H1 (cell line): ENCODE results near the gene EPDR1. TPM values are rescaled to one million over a fixed set of nuclear protein-coding genes. Genes with fewer than 3 reads are reported as not detected.

Experiments used
- CTCF ChIA-PET: fragments of 300-600 bp; sonication (Branson Sonifier 250); formaldehyde crosslinking; loops from one replicate; lab custom pipeline; 2021; ENCODE audit not compliant: partially characterized antibody; lab: Charles Lee
- POLR2A ChIA-PET: fragments of 300-600 bp; sonication (Branson Sonifier 250); formaldehyde crosslinking; loops from one replicate; lab custom pipeline; 2021; ENCODE audit warnings: inconsistent platforms; ENCODE audit not compliant: partially characterized antibody; lab: Charles Lee
- DNase-seq, 2 experiments: peaks; one replicate each; pipeline versions ENCODE4 v3.0.0 to v3.0.0-alpha.2; 2010 to 2022; ENCODE audit warnings: low spot score in 2 of 2, low read depth in 1 of 2, mixed read lengths in 1 of 2
- FAIRE-seq: peaks from 2 replicates; lab custom pipeline; 2011; peaks lifted over from hg19 to GRCh38; lab: Jason Lieb, UNC
- H2AFZ ChIP-seq: 2 replicates; pipeline ENCODE4 v1.8.1; 2012; ENCODE audit warnings: low read length, inconsistent platforms
- H2AK5ac ChIP-seq: 2 replicates; pipeline ENCODE4 v1.6.1; 2013; ENCODE audit warnings: low read depth, low read length
- H2BK120ac ChIP-seq: replicated peaks from 2 replicates; pipeline ENCODE3; 2013; ENCODE audit warnings: low read depth, low read length, inconsistent platforms
- H2BK12ac ChIP-seq: 2 replicates; pipeline ENCODE4 v1.6.1; 2013; ENCODE audit warnings: low read depth, low read length
- H2BK15ac ChIP-seq: 2 replicates; pipeline ENCODE4 v1.6.1; 2013; ENCODE audit warnings: low read length
- H2BK20ac ChIP-seq: 2 replicates; pipeline ENCODE4 v1.6.1; 2013; ENCODE audit warnings: low read length
- H2BK5ac ChIP-seq: 2 replicates; pipeline ENCODE4 v1.6.1; 2013; ENCODE audit warnings: low read depth, low read length
- H3K14ac ChIP-seq: 2 replicates; pipeline ENCODE4 v1.6.1; 2013; ENCODE audit warnings: inconsistent platforms; ENCODE audit not compliant: insufficient read length
- H3K18ac ChIP-seq: 2 replicates; pipeline ENCODE4 v1.6.1; 2013; ENCODE audit warnings: low read length; ENCODE audit errors: extremely low read depth
- H3K23ac ChIP-seq: 2 replicates; pipeline ENCODE4 v1.6.1; 2013; ENCODE audit warnings: inconsistent platforms; ENCODE audit not compliant: insufficient read length
- H3K23me2 ChIP-seq: 2 replicates; pipeline ENCODE4 v1.6.1; 2013; ENCODE audit warnings: low read depth, low read length
- H3K27ac ChIP-seq: 2 replicates; pipeline ENCODE4 v1.6.1; 2011; ENCODE audit warnings: low read depth, low read length, inconsistent platforms
- H3K27me3 ChIP-seq, 4 experiments: replicated peaks in 1 of 4; 1 replicate in 1 of 4; 2 replicates in 3 of 4; pipeline versions ENCODE4 v1.6.1 to v1.8.1; 2011 to 2013; ENCODE audit warnings: low read length in 3 of 4, mild to moderate bottlenecking in 3 of 4, inconsistent platforms in 2 of 4, mixed read lengths in 2 of 4, moderate library complexity in 1 of 4; ENCODE audit not compliant: control insufficient read depth in 3 of 4, insufficient read depth in 3 of 4; ENCODE audit errors: extremely low read depth in 1 of 4
- H3K36me3 ChIP-seq, 4 experiments: 2 replicates each; pipeline versions ENCODE4 v1.6.1 to v1.8.1; 2011 to 2013; ENCODE audit warnings: mild to moderate bottlenecking in 4 of 4, low read length in 3 of 4, moderate library complexity in 2 of 4, control low read depth in 1 of 4, inconsistent platforms in 1 of 4; ENCODE audit not compliant: insufficient read depth in 4 of 4, control insufficient read depth in 2 of 4
- H3K4ac ChIP-seq: replicated peaks from 2 replicates; pipeline ENCODE3; 2013; ENCODE audit warnings: low read length, low read depth, mixed read lengths, inconsistent platforms; ENCODE audit not compliant: insufficient read length
- H3K4me1 ChIP-seq, 4 experiments: replicated peaks in 1 of 4; 1 replicate in 1 of 4; 2 replicates in 3 of 4; pipeline versions ENCODE4 v1.6.1 to v1.8.1; 2011 to 2013; ENCODE audit warnings: low read length in 3 of 4, inconsistent platforms in 2 of 4, mixed read lengths in 1 of 4; ENCODE audit not compliant: insufficient read depth in 4 of 4, control insufficient read depth in 3 of 4
- H3K4me2 ChIP-seq, 2 experiments: 2 replicates each; pipeline versions ENCODE4 v1.6.1 to v1.8.1; 2011 to 2013; ENCODE audit warnings: low read depth in 2 of 2, low read length in 2 of 2, control low read depth in 1 of 2, inconsistent platforms in 1 of 2, mild to moderate bottlenecking in 1 of 2; ENCODE audit not compliant: insufficient read depth in 1 of 2
- H3K4me3 ChIP-seq, 4 experiments: fragments of 200-600, 300-600 bp in 1 of 4; sonication (generic), shearing (Covaris generic), sonication (Bioruptor Twin) in 1 of 4; 2 replicates each; pipeline versions ENCODE4 v1.5.1 to v1.8.1; 2011 to 2016; ENCODE audit warnings: low read length in 4 of 4, low read depth in 3 of 4, control low read depth in 2 of 4, inconsistent platforms in 2 of 4, mild to moderate bottlenecking in 2 of 4, mixed read lengths in 1 of 4, moderate library complexity in 1 of 4; ENCODE audit not compliant: insufficient read depth in 2 of 4; ENCODE audit errors: extremely low read depth in 1 of 4
- H3K56ac ChIP-seq: replicated peaks from 2 replicates; pipeline ENCODE3; 2013; ENCODE audit warnings: low read depth, mild to moderate bottlenecking, mixed read lengths, low read length, inconsistent platforms; ENCODE audit not compliant: insufficient read length
- H3K79me1 ChIP-seq: 2 replicates; pipeline ENCODE4 v1.6.1; 2013; ENCODE audit warnings: low read depth, low read length, control low read depth
- H3K79me2 ChIP-seq, 2 experiments: 2 replicates each; pipeline versions ENCODE4 v1.6.1 to v1.8.1; 2012 to 2013; ENCODE audit warnings: low read length in 2 of 2, mild to moderate bottlenecking in 2 of 2, inconsistent platforms in 1 of 2; ENCODE audit not compliant: insufficient read depth in 2 of 2, control insufficient read depth in 1 of 2
- H3K9ac ChIP-seq, 4 experiments: replicated peaks in 1 of 4; 1 replicate in 1 of 4; 2 replicates in 3 of 4; pipeline versions ENCODE4 v1.6.1 to v1.8.1; 2011 to 2013; ENCODE audit warnings: low read depth in 3 of 4, low read length in 3 of 4, control low read depth in 2 of 4, mild to moderate bottlenecking in 2 of 4, moderate library complexity in 2 of 4, inconsistent platforms in 1 of 4; ENCODE audit errors: extremely low read depth in 1 of 4
- H3K9me3 ChIP-seq, 2 experiments: 2 replicates each; pipeline versions ENCODE4 v1.6.1 to v1.8.1; 2012 to 2013; ENCODE audit warnings: mild to moderate bottlenecking in 2 of 2, moderate library complexity in 2 of 2, control low read depth in 1 of 2, inconsistent platforms in 1 of 2, low read depth in 1 of 2, low read length in 1 of 2, mixed read lengths in 1 of 2; ENCODE audit not compliant: insufficient read depth in 2 of 2
- H4K20me1 ChIP-seq, 2 experiments: replicated peaks in 1 of 2; 2 replicates each; pipeline versions ENCODE3 to v1.8.1; 2011 to 2013; ENCODE audit warnings: inconsistent platforms in 2 of 2, low read length in 2 of 2, mild to moderate bottlenecking in 1 of 2; ENCODE audit not compliant: insufficient read depth in 2 of 2, control insufficient read depth in 1 of 2
- H4K5ac ChIP-seq: 2 replicates; pipeline ENCODE4 v1.6.1; 2013; ENCODE audit warnings: low read length, low read depth, mixed read lengths, inconsistent platforms; ENCODE audit not compliant: insufficient read length
- H4K8ac ChIP-seq: 2 replicates; pipeline ENCODE4 v1.8.0; 2013; ENCODE audit warnings: mild to moderate bottlenecking, moderate library complexity, low read length, inconsistent platforms; ENCODE audit not compliant: insufficient read depth; ENCODE audit errors: extremely low read depth
- H4K91ac ChIP-seq: replicated peaks from 2 replicates; pipeline ENCODE3; 2013; ENCODE audit warnings: low read length, mixed read lengths, inconsistent platforms; ENCODE audit not compliant: insufficient read length
- BCL11A ChIP-seq, 2 experiments: IDR thresholded peaks; one replicate each; pipeline ENCODE4 v1.6.1; 2011; ENCODE audit warnings: low read depth in 2 of 2, low read length in 2 of 2, mild to moderate bottlenecking in 2 of 2
- CHD1 ChIP-seq: IDR thresholded peaks from 2 replicates; pipeline ENCODE4 v1.6.1; 2012; ENCODE audit warnings: low read depth, low read length, improper control_type of control experiment
- E2F6 ChIP-seq: IDR thresholded peaks from 2 replicates; pipeline ENCODE4 v1.6.1; 2012; ENCODE audit warnings: inconsistent platforms
- EGR1 ChIP-seq: IDR thresholded peaks from 2 replicates; pipeline ENCODE4 v1.6.1; 2011; ENCODE audit warnings: low read depth, low read length, borderline replicate concordance
- EP300 ChIP-seq, 2 experiments: IDR thresholded peaks; 1 replicate in 1 of 2; 2 replicates in 1 of 2; pipeline ENCODE4 v1.6.1; 2011 to 2012; ENCODE audit warnings: low read depth in 2 of 2, low read length in 2 of 2, mild to moderate bottlenecking in 2 of 2, borderline replicate concordance in 1 of 2, inconsistent platforms in 1 of 2, moderate library complexity in 1 of 2
- GTF2F1 ChIP-seq: IDR thresholded peaks from 2 replicates; pipeline ENCODE4 v1.6.1; 2012; ENCODE audit warnings: low read depth, low read length, improper control_type of control experiment, borderline replicate concordance
- HDAC2 ChIP-seq, 2 experiments: fragments of 300-600 bp in 1 of 2; sonication (generic) in 1 of 2; IDR thresholded peaks; 2 replicates each; pipeline ENCODE4 v1.6.1; 2011 to 2012; ENCODE audit warnings: low read depth in 2 of 2, low read length in 2 of 2, mild to moderate bottlenecking in 2 of 2, moderate library complexity in 2 of 2, borderline replicate concordance in 1 of 2, inconsistent platforms in 1 of 2
- JUND ChIP-seq: IDR thresholded peaks from 2 replicates; pipeline ENCODE4 v1.6.1; 2011; ENCODE audit warnings: mild to moderate bottlenecking, improper control_type of control experiment, low read length
- SIN3A ChIP-seq, 2 experiments: IDR thresholded peaks in 1 of 2; conservative IDR thresholded peaks in 1 of 2; 2 replicates each; pipeline ENCODE4 v1.6.1; 2011 to 2012; ENCODE audit warnings: low read length in 2 of 2, improper control_type of control experiment in 1 of 2, low read depth in 1 of 2, mild to moderate bottlenecking in 1 of 2
- SIRT6 ChIP-seq: IDR thresholded peaks from one replicate; pipeline ENCODE4 v1.7.1; 2012; ENCODE audit warnings: low read length, inconsistent platforms
- SP1 ChIP-seq: IDR thresholded peaks from 2 replicates; pipeline ENCODE4 v1.6.1; 2011; ENCODE audit warnings: low read depth, low read length
- SRF ChIP-seq: IDR thresholded peaks from 2 replicates; pipeline ENCODE4 v1.6.1; 2011; ENCODE audit warnings: mild to moderate bottlenecking, low read depth, low read length, moderate library complexity
- TEAD4 ChIP-seq: IDR thresholded peaks from 2 replicates; pipeline ENCODE4 v1.6.1; 2012; ENCODE audit warnings: low read depth, low read length, inconsistent platforms, mixed read lengths
- WGBS, 2 experiments: shearing (Covaris generic) in 1 of 2; methylation state at CpG; one replicate each; pipeline versions ENCODE4 v1.1.6 to v1.1.7; 2013 to 2015; ENCODE audit warnings: low lambda C conversion rate in 2 of 2, mixed read lengths in 2 of 2, inconsistent platforms in 1 of 2, low coverage in 1 of 2, missing lambda C conversion rate in 1 of 2; ENCODE audit not compliant: insufficient replicate concordance in 2 of 2, insufficient coverage in 1 of 2, insufficient read length in 1 of 2; ENCODE audit errors: extremely low coverage in 1 of 2, missing lambda C conversion rate in 1 of 2; 5-methylcytosine and 5-hydroxymethylcytosine counted together
- polyA plus RNA-seq, 7 experiments: library from polyadenylated mRNA; depleted of rRNA in 3 of 7; stranded (reverse) in 5 of 7; unstranded in 2 of 7; fragments of >200 nt in 5 of 7; fragments of 200-250 nt in 2 of 7; gene quantifications; 1 replicate in 5 of 7; 2 replicates in 1 of 7; 4 replicates in 1 of 7; pipeline versions ENCODE4 v1.2.1 to v1.2.3, GENCODE V29; 2011 to 2013; ENCODE audit warnings: missing spikeins in 2 of 7, mixed read lengths in 2 of 7
- total RNA-seq: library from RNA; stranded (reverse); fragmentation: NEBNext Ultra II Directional; extraction: Animal tissue kit (Norgen Biotek cat#: 25700); gene quantifications from 2 replicates; pipeline ENCODE4 v1.2.1, GENCODE V29; 2021

EPDR1 gene
- total and polyA plus RNA-seq, 2 of the 8 experiments (the other 6 are each of a cell fraction or from before 2014, with no cell fraction given) = 6.4 to 8.2 TPM

- no peak overlapping the region for H2BK5ac ChIP-seq
- H3K4me3 ChIP-seq = no peak overlapping the region
- H3K9me3 ChIP-seq = no peaks in the 10 kb centered on the region
- no peak for DNase-seq
- H3K9ac ChIP-seq = no peak overlapping the region
- no peak overlapping the region for H3K27ac ChIP-seq
- no peak for FAIRE-seq
- no peak overlapping the region for H4K91ac ChIP-seq
- no peak overlapping the region for H2BK15ac ChIP-seq
- no peak overlapping the region for H2AK5ac ChIP-seq
- H2BK20ac ChIP-seq = no peak overlapping the region
- peaks cover 0 to 4% of the 10 kb centered on the region in 2 experiments for H4K20me1 ChIP-seq
- no peaks in the 10 kb centered on the region for H3K79me1 ChIP-seq
- peaks cover 0 to 10% (median 3%) of the 10 kb centered on the region in 4 experiments; a peak in 5 of 7 replicates for H3K4me1 ChIP-seq
- CTCF ChIA-PET = interaction anchor here (0.6 to 2.6 kb wide), 5 partner anchors 8 to 1425 kb away, joined by 3 to 13 read pairs (median 3); partner anchors contain the start of gene EPDR1
- no peak overlapping the region for H4K5ac ChIP-seq
- no peak overlapping the region for H3K14ac ChIP-seq
- no peak overlapping the region for H3K18ac ChIP-seq
- no peak overlapping the region for H4K8ac ChIP-seq
- H3K56ac ChIP-seq = no peak overlapping the region
- no peak overlapping the region for H3K23ac ChIP-seq
- WGBS, 2 experiments = 75% methylated on average over 2 of the region's 2 CpGs; no CpG with 5 or more reads in 1 of the 2 experiments
- H2BK120ac ChIP-seq = no peak overlapping the region
- no peaks in the 10 kb centered on the region for H3K36me3 ChIP-seq
- H3K79me2 ChIP-seq = no peaks in the 10 kb centered on the region
- POLR2A ChIA-PET = no interaction called here
- H2AFZ ChIP-seq = no peak overlapping the region
- H2BK12ac ChIP-seq = no peak overlapping the region
- peaks cover 8 to 28% (median 21%) of the 10 kb centered on the region in 4 experiments for H3K27me3 ChIP-seq
- no peak overlapping the region for H3K4ac ChIP-seq
- H3K23me2 ChIP-seq = peaks cover 6% of the 10 kb centered on the region; the same call in 1 of the 2 replicates
- no peak overlapping the region for H3K4me2 ChIP-seq
- no peak for TF ChIP-seq SIN3A (conservative IDR thresholded peaks at IDR 0.05 in 1 of 2, IDR thresholded peaks at IDR 0.05 in 1 of 2; ENCODE audit: low read depth in 1 of 2, low read length in 2 of 2)
- TF ChIP-seq EP300 (IDR thresholded peaks at IDR 0.05; ENCODE audit: borderline replicate concordance in 1 of 2, low read depth in 2 of 2, low read length in 2 of 2) = no peak
- TF ChIP-seq SIRT6 = no peak
- TF ChIP-seq EGR1 = no peak
- no peak for TF ChIP-seq BCL11A (IDR thresholded peaks at IDR 0.05; ENCODE audit: low read depth in 2 of 2, low read length in 2 of 2)
- no peak for TF ChIP-seq HDAC2 (IDR thresholded peaks at IDR 0.05; ENCODE audit: borderline replicate concordance in 1 of 2, low read depth in 2 of 2, low read length in 2 of 2)
- no peak for TF ChIP-seq E2F6
- no peak for TF ChIP-seq TEAD4
- TF ChIP-seq SP1 = no peak
- no peak for TF ChIP-seq CHD1
- TF ChIP-seq SRF = no peak
- no peak for TF ChIP-seq JUND
- no peak for TF ChIP-seq GTF2F1
Measured at GRCh38 chr7:37912756-37913155, 7.7 kb upstream of the EPDR1 start.
